C4-2B (cell line): Measurements from ENCODE around the gene ZNF648.

Source experiments
- H3K27ac ChIP-seq: fragments of 450-650 bp; 2 replicates; pipeline ENCODE4 v1.5.1; 2017
- CTCF ChIP-seq: fragments of 450-650 bp; conservative IDR thresholded peaks from 2 replicates; pipeline ENCODE4 v1.5.1; 2017; ENCODE audit warnings: mild to moderate bottlenecking
- ZFX ChIP-seq: fragments of 450-650 bp; IDR thresholded peaks from 2 replicates; pipeline ENCODE4 v1.6.1; 2017

ZNF648 gene

GRCh38 chr1:182056601-182057366 lies 4.7 kb downstream of the ZNF648 start:
- TF ChIP-seq ZFX (no peak), CTCF (no peak)
- H3K27ac ChIP-seq: no peak overlapping the region

- no peak overlapping the region for H3K27ac ChIP-seq
- TF ChIP-seq ZFX: no peak
- peak; percentile 84 for TF ChIP-seq CTCF
Observed at GRCh38 chr1:182054698-182055326, 6.7 kb downstream of the ZNF648 start.

GRCh38 chr1:182052355-182052754 lies 9.2 kb downstream of the ZNF648 start:
- H3K27ac ChIP-seq: no peak overlapping the region

DNA sequence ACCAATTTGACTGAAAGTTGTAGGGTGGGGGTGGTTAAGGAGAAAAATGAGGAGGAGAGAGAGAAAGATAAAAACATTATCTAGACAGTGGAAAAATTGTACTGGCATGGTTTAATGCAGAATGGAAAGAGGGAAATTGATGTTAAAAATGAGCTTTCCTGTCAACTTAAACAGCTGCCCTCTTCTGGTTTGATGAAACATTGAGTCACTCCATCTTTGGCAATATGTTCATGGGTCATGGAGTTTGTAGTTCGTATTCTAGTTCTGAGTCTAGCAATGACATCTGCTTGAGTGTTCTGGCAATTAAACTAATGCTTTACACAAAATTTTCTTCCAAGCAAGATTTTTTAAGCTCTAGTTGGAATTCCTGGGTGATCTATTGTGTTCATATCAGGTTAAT lies 9.6 kb downstream of the ZNF648 start:
- H3K27ac ChIP-seq: no peak overlapping the region
- TF ChIP-seq ZFX (no peak), CTCF (no peak; the same call in 1 of the 2 replicates)

More at GRCh38 chr1:182052355-182052754, 9.2 kb downstream of the ZNF648 start:
- TF ChIP-seq CTCF (no peak; the same call in 1 of the 2 replicates), ZFX (no peak)

- TF ChIP-seq CTCF: no peak
- no peak for TF ChIP-seq ZFX
- no peak overlapping the region for H3K27ac ChIP-seq
Observed at GRCh38 chr1:182050481-182051448, 10.7 kb downstream of the ZNF648 start.

- TF ChIP-seq ZFX: no peak
- no peak for TF ChIP-seq CTCF
Observed at GRCh38 chr1:182048562-182048961, 12.9 kb downstream of the ZNF648 start.

More at GRCh38 chr1:182048562-182048961, 12.9 kb downstream of the ZNF648 start:
- H3K27ac ChIP-seq: no peak overlapping the region
